ENCODE data around the gene CD9.
A peak's percentile ranks its signal among the peaks of the same experiment; 100 is the strongest.

- TF ChIP-seq, protein P1, sequence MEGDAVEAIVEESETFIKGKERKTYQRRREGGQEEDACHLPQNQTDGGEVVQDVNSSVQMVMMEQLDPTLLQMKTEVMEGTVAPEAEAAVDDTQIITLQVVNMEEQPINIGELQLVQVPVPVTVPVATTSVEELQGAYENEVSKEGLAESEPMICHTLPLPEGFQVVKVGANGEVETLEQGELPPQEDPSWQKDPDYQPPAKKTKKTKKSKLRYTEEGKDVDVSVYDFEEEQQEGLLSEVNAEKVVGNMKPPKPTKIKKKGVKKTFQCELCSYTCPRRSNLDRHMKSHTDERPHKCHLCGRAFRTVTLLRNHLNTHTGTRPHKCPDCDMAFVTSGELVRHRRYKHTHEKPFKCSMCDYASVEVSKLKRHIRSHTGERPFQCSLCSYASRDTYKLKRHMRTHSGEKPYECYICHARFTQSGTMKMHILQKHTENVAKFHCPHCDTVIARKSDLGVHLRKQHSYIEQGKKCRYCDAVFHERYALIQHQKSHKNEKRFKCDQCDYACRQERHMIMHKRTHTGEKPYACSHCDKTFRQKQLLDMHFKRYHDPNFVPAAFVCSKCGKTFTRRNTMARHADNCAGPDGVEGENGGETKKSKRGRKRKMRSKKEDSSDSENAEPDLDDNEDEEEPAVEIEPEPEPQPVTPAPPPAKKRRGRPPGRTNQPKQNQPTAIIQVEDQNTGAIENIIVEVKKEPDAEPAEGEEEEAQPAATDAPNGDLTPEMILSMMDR (IDR thresholded peaks at IDR 0.05), result no peak
- TF ChIP-seq POLR2A (IDR thresholded peaks at IDR 0.05) (peak in 1 of 4 donors; percentile 57), POLR2AphosphoS5 (IDR thresholded peaks at IDR 0.05) (peak in 1 of 2 donors; percentile 57), EP300 (IDR thresholded peaks at IDR 0.05) (peak in 1 of 4 donors; percentile 36)
Observed at GRCh38 chr12:6215932-6216494, 15.8 kb downstream of the CD9 start.
